Activated T-cell treated with anti-CD3 and anti-CD28 coated beads for 1 hour (primary cell): ENCODE data around the gene SLC23A1.
A peak's percentile ranks its signal among the peaks of the same experiment; 100 is the strongest.
"Not testable (repeated sequence)": the region's sequence is repeated elsewhere in the genome, so short reads cannot be mapped to it uniquely, and the experiment has no call there.

ENCODE experiments used
- DNase-seq: peaks from one replicate; pipeline ENCODE4 v3.0.0-alpha.2; 2020; ENCODE audit warnings: low read depth

SLC23A1 gene

DNA sequence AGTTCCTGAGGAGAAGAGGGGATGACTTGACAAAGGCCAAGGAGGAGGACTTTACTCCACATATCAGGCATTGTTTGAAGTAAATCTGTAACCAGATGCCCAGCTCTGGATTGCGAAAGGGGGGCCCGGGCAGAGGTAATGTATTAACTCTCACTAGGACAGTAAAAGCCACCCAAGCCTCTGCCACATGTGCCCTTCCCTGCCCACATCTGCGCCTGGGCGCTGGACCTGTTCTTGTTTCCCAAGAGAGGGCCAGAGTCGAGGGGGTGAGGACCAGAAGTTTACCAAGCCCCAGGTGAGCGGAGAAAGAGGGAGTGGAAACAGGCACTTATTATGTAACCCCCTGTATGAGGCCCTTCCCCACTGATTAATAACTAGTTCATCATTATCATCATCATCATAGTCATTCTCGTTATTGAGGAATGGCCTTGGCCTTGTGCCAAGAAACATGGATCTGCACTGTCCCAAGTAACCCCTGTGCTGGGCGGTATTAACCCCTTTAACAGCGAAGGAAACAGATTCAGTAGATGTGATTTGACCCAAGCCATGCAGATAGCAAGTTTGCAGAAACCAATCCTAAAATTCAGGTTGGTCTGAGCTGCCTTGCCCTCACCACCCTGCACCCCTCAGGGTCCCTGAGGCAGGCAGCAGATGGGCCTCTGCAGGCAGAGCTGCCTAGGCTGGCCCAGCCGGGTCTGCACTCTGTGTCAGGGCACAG is at the start of gene SLC23A1:
Gene SLC23A1 (minus strand): TSS at position 23 of the 718 bp plus-strand sequence. CDS start 44 bp downstream, outside the sequence.
- no peak for DNase-seq

DNA sequence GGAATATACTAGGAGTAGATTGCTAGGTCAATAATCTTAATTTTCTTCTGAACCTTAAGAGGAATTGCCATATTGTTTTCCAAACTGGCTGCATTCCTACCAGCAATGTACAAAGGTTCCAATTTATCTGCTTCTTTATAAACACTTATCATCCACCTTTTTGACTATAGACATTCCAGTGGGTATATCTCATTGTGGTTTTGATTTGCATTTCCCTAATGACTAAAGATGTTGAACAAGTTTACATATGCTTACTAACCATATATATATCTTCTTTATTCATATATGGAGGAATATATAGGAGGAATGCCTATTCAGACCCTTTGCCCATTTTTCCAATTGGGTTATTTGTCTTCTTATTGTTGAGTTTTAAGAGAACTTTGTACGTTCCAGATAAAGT is 48.6 kb upstream of the SLC23A1 start:
- DNase-seq: no peak

DNA sequence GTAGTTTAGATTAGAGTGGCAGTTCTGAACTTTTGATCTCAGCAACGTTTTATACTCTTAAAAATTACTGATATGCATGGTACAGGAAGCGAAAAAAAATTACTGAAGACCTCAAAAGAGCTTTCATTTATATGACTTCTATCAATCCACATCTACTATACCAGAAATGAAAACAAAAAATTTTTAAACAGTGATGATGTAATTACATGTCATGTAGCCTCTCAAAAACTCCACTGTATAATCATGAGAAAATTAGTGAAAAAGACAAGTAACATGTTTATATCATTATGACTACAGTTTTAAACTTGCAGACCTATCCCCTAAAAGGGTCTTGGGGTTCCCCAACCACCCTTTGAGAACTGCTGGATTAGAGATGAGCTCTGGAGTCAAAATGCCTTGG is 46.9 kb upstream of the SLC23A1 start:
- DNase-seq: no peak

DNA sequence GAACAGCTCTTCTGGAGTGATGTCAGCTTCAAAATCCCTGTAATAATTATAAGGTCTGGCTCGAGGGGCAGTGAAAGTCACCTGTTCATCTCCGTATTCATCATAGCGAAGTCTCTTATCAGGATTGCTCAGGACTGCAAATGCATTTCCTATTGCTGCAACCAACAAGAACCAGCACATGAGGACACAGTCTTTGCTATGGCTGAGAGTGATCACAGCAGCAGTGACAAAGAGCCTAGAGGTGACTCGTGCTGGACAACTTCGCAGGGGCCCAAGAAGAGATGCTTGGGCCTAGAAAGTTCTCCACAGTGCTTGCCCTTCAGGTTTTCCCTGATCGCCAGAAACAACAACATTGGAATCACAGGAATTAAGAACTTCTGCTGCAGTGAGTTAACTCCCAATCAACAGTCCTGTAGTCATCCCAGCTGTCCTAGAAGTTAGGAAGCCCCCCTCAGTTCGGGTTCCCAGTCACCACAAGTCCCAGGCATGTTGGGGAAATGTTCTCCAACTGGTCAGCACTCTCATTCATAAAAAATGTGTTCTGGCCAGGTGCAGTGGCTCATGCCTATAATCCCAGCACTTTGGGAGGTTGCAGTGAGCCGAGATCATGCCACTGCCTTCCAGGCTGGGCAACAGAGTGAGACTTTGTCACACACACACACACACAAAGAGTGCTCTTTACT is 43.2 kb upstream of the SLC23A1 start:
- no peak for DNase-seq

DNA sequence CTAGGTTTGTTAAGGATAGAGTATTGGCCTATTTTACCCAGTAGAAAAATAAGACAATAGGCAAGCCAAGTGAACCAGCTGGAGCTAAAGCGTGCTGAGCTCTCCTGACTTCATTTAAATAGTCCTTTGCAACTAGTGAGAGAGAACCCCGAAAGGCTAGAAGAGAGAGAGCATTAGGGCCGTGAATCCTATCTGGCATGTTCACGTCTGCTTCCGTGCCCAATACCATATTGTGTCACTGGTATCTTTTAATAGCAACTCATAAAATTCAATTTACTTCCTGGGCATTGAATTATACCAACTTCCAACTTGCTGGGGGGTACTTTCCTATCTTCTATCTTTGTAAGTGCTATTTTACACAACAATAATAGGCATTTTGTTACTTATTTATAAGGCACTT is 42.4 kb upstream of the SLC23A1 start:
- no peak for DNase-seq

DNA sequence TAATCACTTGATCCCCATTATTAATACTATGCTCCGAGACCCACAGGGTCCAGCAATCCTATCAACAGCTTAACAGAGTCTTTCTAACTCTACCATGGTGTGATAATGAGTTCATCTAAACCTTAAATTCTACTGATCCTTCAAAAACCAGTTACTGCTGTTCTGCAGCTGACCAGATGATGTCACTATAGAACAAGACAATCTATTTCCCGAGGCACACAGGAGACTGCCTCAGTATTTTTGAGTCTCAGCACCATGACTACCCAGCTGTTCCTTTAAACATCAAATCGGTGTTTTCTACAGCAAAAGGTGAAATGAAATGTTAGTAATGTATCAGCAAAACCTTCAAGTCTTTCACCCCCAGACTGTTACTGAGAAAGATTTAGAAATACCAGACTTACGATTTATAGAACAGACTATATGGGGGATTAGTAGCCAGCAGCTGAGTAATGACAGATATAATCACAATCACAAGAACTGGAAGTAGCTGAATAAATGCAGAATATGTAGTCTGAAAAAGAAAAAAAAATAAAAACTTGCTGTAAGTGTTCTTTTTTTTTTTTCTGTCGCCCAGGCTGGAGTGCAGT is 39.3 kb upstream of the SLC23A1 start:
- peak; percentile 29 for DNase-seq

DNA sequence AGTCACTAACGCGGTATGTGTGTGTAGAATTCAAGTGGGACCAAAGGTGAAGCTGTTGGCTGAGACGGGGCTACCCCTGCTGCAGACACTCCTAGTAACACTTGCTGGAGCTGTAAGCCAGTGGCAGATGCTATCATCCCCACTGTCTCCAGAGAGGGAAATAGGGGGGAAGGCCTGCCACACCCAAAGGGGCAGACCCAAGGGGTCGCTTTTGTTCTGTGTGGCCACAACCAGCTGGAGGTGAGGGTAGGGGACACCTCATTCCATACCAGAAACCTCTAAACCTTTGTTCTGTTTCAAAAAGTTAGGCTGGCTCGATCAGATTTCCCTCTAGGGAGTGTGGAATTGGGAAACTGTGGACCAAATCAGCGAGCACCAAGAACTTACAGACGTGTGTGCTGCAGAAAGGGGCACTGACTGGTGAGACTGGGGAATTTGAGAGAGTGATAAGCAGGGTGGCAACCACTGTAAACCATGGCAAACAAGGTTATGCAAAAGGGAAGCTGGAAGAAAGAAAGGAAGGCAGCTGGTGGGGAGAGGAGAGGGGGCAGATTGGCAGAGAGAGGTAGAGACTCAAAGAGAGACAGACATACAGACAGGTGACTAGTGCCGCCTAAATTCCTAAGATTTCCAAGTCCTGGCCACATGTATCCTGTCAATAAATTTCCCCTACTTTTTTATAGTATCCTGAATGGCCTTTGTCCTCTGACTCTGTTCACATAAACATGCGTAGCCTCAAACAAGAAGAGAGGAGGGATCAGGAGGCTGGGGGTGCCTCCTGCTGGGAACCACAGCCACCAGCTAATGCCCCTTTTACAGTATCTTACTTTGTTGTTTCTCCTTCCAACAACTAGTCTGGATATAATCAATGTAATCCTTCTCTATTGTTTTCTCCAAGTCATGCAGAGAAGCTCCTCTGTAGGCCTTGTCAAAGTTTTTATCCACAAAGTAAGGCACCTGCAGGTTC is 36.4 kb upstream of the SLC23A1 start:
- no peak for DNase-seq

DNA sequence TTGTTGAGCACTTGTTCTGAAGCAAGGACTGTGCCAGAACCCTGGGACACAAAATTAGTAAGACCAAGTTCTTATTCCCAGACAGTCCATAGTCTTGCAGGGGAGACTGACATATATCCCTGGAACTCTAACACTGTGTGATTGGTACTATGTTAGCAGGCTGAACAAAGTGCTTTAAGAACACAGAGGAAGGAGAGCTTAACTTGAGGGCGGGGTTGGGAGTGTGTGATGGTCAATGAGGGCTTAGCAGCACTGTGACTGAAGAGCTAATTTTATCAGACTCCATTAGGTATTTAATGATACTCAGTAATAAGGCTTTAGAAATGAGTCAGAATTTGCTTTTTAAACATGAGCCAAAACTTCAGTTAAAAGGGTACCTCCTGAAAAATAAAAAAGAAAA is 35.7 kb upstream of the SLC23A1 start:
- DNase-seq: no peak

DNA sequence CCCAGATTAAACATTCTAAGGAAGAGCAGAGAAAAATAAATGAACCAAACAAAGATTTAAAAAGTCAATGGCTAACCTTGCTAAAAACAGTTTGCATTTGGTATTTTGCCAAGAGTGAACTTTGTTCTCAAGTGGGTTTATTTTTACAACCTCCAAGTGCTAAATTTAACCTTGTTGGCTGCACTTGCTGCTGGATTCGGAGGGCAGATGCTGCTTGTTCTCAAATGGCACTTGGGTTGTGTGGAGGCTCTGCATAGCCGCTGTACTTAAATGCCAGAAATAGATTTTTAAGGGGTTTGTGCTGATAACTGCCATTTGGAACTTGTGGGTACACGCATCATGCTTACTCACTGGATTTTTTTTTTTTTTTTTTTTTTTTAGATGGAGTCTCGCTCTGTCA is 34.1 kb upstream of the SLC23A1 start:
- DNase-seq: no peak

DNA sequence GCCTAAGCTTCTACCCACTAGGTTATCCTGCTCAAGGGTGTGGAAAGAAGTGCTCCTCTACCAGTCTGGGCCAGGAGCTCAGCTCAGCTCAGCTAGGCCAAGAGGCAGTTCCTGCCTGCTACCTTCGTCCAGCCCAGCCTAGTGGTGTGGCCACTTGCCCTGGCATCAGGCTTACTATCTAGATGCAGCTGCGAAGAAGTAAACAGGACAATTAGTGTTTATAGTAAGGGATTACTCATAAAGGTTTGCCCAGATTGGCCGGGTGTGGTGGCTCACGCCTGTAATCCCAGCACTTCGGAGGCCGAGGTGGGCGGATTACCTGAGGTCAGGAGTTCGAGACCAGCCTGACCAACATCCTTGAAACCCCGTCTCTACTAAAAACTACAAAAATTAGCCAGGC is 33.6 kb upstream of the SLC23A1 start:
- no peak for DNase-seq

DNA sequence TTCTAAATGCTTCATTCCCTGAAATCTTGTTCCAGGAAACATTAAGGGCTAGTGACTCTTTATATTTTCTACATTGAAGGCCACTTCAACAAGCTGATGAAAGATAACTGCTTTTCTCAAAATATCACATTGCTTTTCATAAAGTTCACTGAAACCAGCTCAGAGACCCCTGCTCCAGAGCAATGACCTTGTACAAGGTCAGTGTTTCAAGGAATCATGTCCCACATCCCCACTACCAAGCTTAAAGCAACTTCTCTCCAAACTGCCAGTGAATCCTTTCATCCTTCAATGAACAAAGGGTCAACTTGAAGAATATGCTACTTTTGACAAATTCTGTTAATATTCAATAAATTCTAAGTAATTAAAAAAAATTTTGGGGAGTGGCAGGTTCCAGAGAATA is 32.8 kb upstream of the SLC23A1 start:
- DNase-seq: no peak

DNA sequence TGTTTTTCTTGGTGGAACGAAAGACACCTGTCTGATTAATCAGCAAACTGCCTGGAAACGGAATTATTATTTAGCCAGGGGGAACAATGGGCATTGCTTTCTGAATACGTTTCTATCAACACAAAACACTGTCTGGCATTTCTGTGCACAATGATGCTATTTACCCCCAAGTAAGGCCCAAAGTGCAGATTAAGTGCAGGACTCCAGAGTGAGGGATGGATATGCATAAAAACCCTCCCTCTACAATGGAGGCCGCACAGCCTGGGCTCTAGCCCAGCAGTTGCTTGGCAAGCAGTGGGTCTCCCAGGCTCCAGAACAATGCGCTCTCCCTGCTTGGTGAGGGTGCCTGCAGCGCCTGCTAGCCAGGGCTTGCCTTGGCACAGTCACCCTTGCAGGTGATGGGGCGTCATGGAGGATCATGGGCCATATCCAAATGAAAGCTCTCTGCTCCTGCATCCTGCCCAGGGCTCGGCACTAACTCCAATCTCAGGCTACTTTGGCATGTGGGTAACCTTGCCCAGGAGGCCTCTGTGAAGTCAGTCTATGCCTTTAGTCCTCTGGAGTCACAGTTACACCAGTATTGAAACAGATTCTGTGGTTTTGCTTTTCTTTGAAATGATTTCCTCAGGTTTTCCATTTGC is 32.2 kb upstream of the SLC23A1 start:
- no peak for DNase-seq

DNA sequence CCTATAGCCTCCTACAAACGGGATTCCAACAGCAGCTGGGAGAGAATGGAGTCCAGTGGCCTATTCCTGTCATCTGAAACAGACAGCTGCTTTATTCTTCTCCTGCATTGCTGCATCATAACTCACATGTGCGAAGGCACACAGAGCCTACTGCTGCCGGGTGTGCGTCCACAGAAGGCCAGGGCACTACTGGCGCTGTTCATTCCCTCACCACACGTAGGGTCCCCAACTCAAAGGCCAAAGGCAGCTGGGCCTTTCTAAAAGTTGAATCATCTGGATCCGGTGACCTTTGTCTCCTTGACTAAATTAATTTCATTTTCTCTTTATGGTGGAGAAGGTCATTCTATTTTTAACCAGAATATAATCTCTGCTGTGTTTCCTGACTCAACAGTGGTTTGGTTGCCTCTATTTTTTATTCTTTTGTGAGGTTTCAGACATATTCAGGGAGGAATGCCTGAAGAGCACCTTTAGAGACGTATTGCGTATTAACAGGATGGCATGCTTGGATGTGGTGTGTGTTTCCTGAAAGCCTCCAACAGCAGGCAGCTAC is 31.6 kb upstream of the SLC23A1 start:
- no peak for DNase-seq

DNA sequence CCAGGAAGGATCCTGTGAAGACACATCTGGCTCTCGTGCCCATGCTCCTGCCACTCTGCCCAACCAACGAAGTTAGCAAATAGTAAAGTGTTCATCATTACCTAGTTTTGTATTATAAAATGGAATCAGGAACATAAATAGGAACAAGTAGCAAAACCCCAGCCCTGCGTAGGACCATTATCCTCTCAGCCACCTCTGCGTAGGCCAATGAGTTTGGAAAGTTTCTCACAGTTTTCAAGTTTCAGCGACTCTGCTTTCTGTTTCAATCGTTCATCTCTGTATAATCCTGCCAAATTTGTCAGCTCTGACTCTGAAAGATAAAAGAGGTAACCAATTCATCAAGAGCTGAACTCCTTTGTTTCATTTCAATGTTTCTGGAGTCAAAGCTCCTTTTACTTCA is 30.9 kb upstream of the SLC23A1 start:
- no peak for DNase-seq

DNA sequence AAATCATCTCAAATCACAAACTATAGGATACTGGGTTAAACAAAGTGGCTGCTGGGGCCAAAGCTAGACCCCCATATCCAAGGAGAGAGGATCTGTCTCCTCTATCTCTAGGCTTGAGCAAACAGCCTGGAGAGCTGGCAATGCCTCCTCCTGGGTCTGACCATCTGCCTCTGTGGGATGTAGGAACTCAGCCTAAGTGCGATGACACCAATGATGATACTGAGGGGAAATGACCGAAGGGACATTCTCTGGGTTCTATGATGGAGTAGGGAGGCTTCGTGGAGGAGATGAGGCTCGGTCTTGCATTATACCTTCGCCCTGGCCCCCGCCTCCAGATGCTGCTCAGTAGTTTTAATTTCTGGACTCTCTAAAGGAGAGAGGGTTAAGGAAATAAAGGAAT is 30.1 kb upstream of the SLC23A1 start:
- no peak for DNase-seq

DNA sequence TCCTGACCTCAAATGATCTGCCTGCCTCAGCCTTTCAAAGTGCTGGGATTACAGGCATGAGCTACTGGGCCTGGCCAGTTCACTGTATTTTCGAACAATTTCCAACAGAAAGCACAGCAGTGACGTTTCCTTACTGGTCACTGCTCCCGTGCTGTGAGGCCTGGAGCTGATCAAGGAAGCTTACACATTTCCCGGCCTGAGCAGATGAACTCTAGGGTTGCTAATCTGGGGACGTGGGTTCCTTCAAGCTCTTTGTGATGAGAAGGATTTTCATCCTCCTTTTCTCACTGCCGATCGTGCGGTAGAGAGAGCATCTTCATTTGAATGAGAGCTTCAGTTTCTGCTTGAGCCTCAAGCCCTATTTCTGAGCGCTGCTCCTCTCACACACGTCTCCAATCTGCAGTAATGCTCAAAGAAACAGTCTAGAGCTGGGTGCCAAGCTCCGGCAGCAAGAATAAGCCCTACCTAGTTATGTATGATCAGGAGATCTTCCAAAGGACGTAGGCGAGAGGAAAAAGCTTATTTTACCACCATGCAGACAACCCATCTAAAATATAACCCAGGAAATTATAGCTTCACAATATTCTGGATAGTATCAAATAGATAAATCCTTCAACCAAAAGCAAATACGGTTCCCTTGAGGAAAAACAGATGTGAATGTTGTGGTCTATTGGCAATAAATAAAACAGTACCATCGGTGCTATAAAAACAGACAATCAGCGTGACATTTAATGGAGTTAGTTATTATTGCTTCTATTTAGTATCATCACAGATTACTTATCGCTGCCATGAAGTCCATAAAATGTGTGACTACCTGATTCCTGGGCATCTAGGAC is 28.1 kb upstream of the SLC23A1 start:
- no peak for DNase-seq

DNA sequence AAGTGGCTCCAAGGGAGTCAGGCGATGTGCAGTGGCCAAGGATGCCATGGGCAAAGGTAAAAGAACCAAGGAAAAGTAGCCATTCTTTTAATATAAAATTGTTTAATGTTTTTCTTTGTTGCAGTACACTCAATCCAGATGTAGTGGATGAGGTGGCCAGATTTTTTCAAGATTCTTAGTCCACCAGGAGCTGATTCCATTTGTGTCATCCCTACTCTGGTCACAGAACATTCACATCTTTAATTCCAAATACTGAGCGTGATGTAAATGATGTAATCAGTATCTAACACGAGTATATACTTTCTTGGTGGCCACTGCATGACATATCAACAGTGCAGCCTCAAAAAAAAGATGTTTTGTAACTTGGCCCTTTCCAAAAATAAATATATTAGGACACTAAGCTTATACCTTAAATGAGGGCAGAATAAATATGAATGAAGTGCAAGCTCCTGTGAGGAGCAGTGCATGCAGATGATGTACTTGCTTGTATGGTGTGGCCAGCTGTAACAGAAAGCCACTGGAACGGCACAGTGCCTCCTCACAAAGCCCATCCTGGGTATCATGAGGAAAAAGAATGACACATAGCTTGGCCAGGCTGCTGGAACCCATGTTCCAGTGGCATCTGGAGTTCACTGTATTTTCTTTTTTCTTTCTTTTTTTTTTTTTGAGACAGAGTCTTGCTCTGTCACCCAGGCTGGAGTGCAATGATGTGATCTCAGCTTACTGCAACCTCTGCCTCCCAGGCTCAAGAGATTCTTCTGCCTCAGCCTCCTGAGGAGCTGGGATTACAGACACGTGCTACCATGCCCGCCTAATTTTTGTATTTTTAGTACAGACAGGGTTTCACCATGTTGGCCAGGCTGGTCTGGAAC is 27.3 kb upstream of the SLC23A1 start:
- DNase-seq: no peak

DNA sequence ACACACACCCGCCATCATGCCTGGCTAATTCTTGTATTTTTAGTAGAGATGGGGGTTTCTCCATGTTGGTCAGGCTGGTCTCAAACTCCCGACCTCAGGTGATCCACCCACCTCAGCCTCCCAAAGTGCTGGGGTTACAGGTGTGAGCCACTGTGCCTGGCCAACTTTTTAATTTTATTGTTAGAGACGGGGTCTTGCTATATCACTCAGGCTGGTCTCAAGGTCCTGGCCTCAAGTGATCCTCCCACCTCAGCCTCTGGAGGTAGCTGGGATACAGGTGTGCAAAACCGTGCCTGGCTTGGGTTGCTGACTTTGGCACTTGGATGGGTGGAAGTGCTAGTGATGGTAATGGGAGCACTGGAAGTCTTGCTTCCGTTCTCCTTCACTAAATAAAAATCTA is 26.0 kb upstream of the SLC23A1 start:
- not testable (repeated sequence) for DNase-seq

DNA sequence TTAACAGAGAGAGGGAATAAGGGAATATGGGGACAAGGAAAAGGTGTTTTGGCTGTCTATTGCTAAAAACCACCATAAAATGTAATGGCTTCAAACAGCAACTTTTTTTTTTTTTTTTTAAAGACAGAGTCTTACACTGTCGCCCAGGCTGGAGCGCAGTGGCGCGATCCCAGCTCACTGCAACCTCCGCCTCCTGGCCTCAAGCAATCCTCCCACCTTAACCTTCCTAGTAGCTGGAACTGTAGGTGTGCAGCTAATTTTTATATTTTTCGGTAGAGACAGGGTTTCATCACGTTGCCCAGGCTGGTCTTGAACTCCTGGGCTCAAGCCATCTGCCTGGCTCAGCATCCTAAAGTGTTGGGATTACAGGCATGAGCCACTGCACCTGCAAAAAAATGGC is 25.1 kb upstream of the SLC23A1 start:
- no peak for DNase-seq

DNA sequence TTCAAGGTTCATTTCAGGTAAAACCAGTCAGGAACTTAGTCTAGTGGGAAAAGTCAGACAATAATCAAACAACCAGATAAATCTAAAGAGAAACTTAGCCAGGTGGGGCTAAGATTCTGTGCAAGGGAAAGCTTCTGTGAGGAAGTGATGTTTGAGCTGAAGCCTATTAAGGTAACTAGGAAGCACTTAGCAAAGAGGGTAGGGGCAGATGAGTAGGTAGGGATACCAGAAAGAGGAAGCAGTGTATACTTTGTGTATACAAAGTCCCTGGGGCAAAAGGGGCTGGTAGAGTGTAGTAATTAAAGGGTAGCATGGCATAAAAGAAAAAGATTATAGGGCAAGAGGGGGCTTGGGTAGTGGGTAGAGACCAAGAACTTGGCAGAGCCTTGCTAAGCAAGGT is 24.4 kb upstream of the SLC23A1 start:
- no peak for DNase-seq
